HG03095 (cell line): ENCODE data around the gene TTC28.

Experiments used
- ATAC-seq: cut with Tn5 transposase; IDR thresholded peaks from one replicate; pipeline ENCODE4 v1.9.1; 2021; ENCODE audit warnings: moderate library complexity; ENCODE audit not compliant: unreplicated experiment

Gene TTC28

DNA sequence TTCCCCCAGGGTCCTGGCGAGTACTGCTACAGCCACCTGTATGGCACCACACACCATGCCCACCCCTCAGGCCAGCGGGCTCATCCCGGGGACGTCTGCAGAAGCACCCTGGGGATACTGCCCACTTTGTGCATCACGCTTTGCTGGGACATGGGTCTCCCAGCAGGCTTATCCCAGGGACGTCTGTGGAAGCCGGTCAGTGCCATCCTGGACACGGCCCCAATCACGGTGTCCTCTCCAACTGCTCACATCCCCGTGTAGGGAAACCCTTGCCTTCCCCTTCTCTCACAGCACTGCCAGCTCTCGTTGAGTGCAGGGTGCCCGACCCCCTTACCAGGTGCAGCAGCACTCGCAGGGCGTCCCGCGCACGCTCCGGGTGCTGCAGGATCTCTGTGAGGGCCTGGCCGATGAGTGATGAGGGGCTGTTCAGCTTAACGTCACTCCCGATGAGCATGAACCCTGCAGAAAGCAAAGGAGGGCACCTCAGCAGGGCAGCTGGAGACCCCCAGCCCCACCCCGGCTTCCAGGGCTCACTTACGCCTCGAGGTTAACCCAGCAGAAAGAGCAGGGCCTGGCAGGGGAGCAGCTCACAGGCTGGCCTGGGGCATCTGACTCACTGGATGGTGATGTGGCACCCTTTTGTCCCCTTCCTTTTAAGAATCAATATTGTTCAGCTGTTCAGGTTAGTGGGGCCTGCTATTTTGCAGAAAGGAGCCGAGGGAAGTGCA lies 683.7 kb downstream of the TTC28 start:
- ATAC-seq: no peak

DNA sequence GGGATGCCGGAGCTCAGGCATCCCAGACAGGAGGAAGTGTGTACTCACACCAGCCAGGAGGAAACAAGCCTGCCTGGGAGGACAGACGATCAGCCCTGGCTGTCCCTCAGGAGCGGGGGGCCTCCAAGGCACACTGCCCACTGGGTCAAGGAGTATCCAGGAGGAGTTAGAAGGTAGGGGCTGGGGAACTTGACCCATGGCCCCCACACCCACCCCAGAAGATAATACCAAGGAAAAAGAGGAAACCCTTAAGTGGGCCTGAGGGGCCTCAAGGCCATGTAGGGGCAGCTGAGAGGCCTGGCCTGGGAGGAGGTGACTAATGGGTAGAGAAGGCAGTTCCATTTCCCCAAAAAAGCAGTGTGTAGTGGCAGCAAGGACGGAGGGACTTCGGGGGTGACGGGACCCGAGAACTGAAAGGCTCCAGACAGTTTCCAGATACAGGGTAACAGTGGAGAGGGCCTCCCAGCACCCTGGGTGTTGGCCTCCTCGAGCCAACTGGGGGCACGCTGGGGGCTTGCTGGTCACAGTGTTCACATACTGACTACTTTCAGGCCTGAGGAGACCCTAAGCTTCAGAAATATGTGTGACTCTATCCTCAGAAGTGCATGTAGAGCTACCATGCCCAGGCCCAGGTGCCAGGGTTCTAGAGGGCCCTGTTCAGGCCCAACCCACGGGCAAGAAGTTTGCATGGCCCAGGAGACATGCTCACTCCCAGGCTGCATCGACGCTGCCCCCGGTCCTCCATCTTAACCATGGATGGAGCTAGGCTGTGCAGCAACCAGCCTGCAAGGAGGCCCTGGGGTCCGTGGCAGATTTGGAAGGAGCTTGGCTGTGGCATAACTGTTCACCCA lies 684.9 kb downstream of the TTC28 start:
- ATAC-seq: no peak

- ATAC-seq: no peak
Observed at GRCh38 chr22:27993774-27994350, 685.8 kb downstream of the TTC28 start.

- no peak for ATAC-seq
Observed at GRCh38 chr22:27993201-27993635, 686.4 kb downstream of the TTC28 start.

GRCh38 chr22:27992294-27993165 lies 687.1 kb downstream of the TTC28 start:
- ATAC-seq: no peak

- ATAC-seq: no peak
Observed at GRCh38 chr22:27991586-27992293, 687.9 kb downstream of the TTC28 start.

- ATAC-seq: no peak
Observed at GRCh38 chr22:27990879-27991278, 688.8 kb downstream of the TTC28 start.

DNA sequence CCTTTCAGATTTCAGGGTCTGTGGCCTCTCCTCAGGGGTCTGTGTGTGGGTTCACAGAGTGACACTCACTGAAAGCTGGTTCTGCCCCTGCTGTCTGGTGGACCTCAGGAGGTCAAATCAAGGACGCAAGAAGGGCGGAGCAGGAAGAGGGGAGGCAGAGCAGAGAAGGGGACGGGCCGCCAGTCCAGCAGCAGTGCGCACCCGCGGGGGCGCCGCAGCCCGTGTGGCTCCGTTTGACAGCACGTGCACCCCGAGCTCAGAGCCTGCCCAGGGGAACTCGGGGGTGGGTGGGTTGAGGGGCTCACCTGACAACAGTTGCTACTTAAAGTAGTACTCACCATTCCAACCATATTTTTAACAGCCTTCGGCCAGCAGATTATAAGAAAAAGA lies 689.2 kb downstream of the TTC28 start:
- no peak for ATAC-seq

DNA sequence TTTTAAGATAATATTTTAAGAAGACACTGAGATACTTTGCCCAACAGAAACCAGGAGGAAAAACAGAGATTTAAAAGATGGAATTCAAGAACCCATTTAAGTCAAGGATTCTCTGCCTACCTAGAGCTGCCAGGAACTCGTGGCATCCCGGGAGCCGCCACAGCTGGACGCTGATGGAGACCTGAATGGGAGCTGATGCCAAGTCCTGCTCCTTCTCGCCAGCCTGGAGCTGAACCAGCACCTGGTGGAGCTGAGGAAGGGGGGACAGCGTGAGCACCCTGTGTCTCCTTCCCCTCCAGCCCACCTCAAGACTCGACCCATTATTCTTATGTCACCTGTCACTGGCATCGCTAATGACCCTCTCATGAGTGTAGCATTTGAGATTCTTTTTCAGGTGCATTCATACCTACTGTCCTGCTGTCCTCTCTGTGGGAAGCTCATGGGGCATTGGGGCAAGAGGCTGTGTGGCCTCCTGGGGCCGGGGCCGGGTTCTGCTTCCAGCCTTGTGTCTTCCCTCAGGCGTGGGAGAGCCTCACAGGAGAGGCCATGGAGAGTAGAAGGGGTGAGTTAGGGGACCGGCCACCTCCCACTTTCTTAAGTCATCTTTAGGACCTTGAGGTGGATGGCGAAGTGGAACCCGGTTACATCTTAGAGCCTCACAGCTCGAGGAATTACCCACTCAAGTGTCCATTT lies 689.7 kb downstream of the TTC28 start:
- ATAC-seq: no peak

DNA sequence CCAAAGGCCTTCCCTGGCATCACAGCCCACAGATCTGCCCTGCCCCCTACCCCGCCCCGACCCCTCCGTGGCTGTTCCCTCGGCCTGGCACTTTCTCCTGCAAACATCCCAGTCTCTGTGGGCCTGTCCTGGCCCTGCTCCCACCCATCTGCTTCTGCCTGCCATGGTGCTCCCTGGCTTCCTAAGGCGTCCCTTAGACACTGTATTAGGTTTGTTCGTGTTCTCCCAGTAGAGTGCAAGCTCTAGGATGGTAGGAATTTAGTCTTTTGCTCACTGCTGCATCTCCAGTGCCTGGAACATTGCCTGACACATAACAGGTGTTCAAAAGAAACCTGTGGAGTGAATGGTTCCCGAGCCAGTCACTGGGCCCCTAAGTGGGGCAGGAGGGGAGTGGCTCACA lies 690.9 kb downstream of the TTC28 start:
- no peak for ATAC-seq

DNA sequence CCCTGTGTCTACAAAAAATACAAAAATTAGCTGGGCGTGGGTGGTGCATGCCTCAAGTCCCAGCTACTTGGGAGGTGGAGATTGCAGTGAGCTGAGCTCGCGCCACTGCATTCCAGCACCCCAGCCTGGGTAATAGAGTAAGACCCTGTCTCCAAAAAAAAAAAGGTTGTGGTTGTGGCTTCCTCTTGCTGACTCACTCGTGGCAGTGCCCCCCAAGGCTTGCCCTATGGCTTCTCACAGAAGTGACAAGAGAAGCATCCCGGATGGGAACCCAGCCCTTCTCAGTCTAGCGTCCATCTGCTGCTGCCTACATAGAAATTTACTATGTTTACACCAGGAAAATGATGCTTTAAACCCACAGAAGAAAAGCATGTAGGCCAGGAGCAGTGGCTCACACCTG lies 692.1 kb downstream of the TTC28 start:
- no peak for ATAC-seq

DNA sequence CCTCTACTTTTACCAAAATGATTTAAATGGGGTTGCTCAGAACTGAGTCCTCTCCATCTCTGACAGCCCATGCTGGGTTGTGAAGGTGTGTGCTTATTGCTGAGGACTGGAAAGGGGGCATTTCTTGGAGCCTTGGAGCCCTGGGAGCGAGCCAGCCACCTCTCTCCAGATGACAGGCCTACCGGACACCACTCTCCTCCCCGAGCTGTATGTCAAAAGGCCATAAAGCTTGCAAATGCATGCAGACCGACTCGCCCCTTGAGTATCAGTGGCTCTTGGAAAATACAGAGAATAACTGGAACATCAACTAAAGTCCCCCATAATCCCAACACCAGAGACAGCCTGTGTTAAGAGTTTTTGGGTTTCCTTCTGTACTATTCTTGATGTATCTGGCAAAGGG lies 692.7 kb downstream of the TTC28 start:
- no peak for ATAC-seq

GRCh38 chr22:27986459-27986858 lies 693.2 kb downstream of the TTC28 start:
- no peak for ATAC-seq

DNA sequence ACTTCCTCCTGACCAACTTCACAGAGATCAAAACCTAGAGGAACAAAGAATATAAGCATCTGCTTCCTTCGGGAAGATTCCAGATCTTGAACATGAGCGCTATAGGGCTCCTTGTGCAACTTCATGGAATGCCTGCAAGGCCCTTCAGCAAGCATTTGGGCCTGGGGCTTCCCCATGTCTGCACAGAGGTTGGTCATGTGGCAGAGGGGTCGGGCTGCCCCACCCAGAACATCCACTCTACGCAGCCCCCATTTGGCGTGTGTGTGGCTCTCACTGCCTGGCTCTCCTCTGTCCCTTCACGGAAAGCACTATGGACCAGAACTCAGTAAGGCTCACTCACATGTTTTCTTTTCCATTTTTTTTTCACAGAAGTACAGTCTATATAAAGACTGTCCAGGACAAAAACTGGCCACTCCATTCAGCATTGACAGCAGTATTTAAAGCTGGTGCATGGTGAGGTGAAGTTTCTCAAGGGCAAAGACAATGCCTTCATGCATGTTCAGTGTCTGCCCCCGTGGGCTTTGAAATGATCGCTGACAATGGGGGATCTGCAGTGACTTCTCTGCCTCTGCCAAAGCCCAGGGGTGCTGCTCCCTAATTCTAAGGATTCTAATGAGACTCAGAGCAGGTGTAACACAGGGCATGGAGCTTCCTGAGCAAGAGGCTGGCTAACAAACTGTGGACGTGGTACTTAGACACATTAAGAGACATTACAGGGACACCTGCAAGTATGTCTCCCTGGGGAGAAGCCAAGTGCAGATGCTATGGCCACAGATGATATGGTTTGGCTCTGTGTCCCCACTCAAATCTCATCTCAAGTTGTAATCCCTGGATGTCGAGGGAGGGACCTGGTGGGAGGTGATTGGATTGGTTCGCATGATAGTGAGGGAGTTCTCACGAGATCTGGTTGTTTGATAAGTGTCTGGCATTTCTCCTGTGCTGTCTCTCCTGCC lies 694.0 kb downstream of the TTC28 start:
- ATAC-seq: no peak

- ATAC-seq: no peak
Observed at GRCh38 chr22:27984723-27985122, 694.9 kb downstream of the TTC28 start.

GRCh38 chr22:27984001-27984695 lies 695.5 kb downstream of the TTC28 start:
- ATAC-seq: no peak

GRCh38 chr22:27983361-27983791 lies 696.3 kb downstream of the TTC28 start:
- ATAC-seq: no peak

DNA sequence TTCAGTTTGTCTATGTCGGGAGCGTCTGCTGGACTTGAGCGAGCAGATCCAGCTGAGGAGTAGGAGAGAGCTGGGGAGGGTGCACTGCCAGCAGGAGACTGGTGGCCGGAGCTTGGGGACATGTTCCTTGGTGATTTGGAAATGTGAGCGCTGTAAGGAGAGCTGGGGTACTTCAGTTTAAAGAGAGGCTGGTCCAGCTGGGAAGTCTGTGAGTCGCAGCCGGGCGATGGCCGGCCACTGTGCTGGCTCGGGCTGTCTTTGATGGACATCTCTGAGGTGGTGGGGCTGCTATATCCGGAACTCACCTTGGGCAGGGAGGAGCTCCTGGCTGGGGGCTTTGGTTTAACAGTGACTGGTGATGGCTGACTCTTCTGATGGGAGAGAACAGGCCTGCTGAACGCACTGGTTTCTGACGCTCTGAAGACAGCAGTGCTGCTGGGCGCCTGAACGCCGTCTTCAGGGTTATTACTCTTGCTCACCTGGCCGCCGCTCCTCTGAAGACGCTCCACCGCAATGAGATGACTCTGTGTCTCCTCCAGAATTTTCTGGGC lies 696.9 kb downstream of the TTC28 start:
- no peak for ATAC-seq
